Glutamatergic neuron (in vitro differentiated cells): Measurements from ENCODE around the gene MEIS1. TPM values are rescaled to one million over a fixed set of nuclear protein-coding genes. Genes with fewer than 3 reads are reported as not detected.

ENCODE experiments used
- DNase-seq: peaks from one replicate; pipeline ENCODE4 v3.0.0; 2022
- H3K27ac Mint-ChIP-seq: one replicate; pipeline ENCODE4 v1.8.0; 2020; ENCODE audit warnings: mild to moderate bottlenecking, mixed read lengths, inconsistent platforms; ENCODE audit not compliant: unreplicated experiment
- H3K27me3 Mint-ChIP-seq: one replicate; pipeline ENCODE4 v1.8.0; 2020; ENCODE audit warnings: mild to moderate bottlenecking, moderate library complexity, mixed read lengths, inconsistent platforms; ENCODE audit not compliant: unreplicated experiment
- H3K36me3 Mint-ChIP-seq: one replicate; pipeline ENCODE4 v1.8.0; 2020; ENCODE audit warnings: mild to moderate bottlenecking, mixed read lengths, inconsistent platforms; ENCODE audit not compliant: unreplicated experiment
- H3K4me1 Mint-ChIP-seq: one replicate; pipeline ENCODE4 v1.8.0; 2020; ENCODE audit warnings: mild to moderate bottlenecking, low read depth, mixed read lengths, inconsistent platforms; ENCODE audit not compliant: unreplicated experiment
- H3K4me3 Mint-ChIP-seq: one replicate; pipeline ENCODE4 v1.8.0; 2020; ENCODE audit warnings: mild to moderate bottlenecking, mixed read lengths, inconsistent platforms; ENCODE audit not compliant: unreplicated experiment
- H3K9me3 Mint-ChIP-seq: one replicate; pipeline ENCODE4 v1.8.0; 2020; ENCODE audit warnings: mild to moderate bottlenecking, moderate library complexity, mixed read lengths, inconsistent platforms; ENCODE audit not compliant: unreplicated experiment
- CTCF ChIP-seq: fragments of 200-600 bp; sonication (generic); IDR thresholded peaks from one replicate; pipeline ENCODE4 v1.5.0; 2021; ENCODE audit not compliant: partially characterized antibody, unreplicated experiment
- total RNA-seq: library from RNA; stranded (reverse); fragmentation: NEBNext Ultra II Directional; extraction: Animal tissue kit (Norgen Biotek cat#: 25700); gene quantifications from one replicate; pipeline ENCODE4 v1.2.1, GENCODE V29; 2021; ENCODE audit not compliant: unreplicated experiment

Gene MEIS1
- total RNA-seq, 1 donor from 2014 or later: 4.8 TPM

DNA sequence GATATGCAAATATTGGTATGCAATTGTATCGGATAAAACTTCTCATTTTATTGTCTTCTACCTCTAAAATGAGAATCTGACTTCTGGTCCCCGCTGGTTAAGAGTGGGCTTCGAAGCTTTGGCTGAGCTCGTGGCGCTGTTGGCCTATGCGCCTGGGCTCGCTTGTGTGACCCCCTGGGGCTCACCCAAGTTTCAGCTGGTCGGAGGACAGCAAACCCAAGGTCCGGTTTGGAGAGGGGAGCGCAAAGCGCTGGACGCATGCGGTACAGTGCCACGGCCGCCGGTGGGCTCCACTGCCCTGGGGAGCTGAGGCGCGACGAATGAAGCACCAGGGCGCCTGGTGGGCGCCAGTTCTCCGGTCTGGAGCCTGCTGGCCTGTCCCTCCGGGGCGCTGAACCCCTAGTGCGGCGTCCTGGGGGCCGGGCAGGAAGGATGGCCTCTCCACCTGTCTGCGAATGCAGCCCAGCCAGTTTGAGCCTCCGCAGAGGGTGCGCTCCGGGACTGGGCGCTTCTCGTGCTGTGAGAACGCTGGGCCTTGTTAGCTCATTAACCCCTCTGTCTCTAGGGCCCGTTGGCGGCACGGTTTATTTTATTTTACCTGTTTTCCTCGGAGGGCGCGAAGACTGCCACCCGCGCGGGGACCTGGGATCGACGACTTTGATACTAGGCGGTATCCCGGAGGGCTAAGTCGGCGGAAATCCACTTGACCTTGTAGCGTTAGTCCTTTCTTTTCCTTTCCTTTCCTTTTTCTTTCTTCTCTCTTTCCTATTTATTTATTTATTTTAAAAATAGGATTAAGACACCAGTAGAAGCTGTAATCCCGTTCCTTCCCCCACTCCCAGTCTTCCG is 10.4 kb downstream of the MEIS1 start:
- Mint-ChIP-seq H3K27me3 (peaks cover 32% of the 10 kb centered on the region), H3K4me1 (peaks cover 5% of the 10 kb centered on the region), H3K4me3 (peak overlapping the region; percentile 76), H3K36me3 (no peaks in the 10 kb centered on the region), H3K27ac (no peak overlapping the region), H3K9me3 (peaks cover 4% of the 10 kb centered on the region)
- peak; percentile 51 for DNase-seq
- TF ChIP-seq CTCF: no peak

DNA sequence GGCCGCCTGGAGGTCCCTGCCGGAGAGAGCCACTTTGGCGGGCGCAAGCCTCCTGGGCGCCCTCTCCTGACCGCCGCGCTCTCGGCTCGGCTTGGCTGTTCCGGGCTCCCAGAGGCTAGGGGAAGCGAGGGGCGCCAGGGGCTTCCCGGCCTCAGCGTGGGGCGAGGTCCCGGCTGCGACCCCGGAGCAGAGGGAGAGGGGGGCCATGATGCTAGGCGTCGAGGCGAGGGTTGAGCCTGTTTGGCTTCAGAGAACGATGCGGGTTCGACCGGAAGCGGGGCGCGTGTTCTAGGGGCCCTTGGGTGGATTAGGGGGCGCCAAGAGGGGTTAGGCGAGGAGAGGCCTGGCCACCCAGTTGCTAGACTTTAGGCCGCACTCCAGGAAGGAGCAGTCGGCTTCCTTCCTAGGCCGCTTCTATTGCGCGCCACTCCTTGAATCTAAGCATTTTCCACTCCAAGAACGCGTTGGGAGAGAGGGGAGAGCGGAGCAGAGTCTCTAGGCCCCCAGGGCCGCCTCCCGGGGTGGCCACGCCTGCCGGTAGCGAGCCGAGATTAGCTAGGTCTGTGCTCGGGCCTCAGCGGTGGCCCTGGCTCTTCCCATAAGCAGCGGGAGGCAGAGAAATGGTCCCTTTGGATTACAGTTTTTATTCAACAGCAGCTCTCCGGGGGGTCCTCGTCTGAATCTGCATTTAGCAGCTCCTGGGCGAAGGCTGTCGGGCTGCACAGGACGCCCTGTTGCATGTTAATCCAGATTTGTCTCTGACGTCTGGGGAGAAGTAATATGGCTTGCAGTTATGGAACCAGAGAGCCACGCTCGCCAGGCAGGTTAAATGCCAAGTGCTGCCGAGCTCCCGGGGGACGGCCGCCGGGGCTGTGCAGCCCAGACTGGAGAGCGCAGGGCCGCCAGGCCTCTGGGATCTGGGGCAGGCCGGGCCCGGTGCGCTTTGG is 11.3 kb downstream of the MEIS1 start:
- Mint-ChIP-seq H3K4me3 (peak overlapping the region; percentile 72), H3K9me3 (peaks cover 3% of the 10 kb centered on the region), H3K27ac (no peak overlapping the region), H3K4me1 (peaks cover 3% of the 10 kb centered on the region), H3K36me3 (no peaks in the 10 kb centered on the region), H3K27me3 (peaks cover 25% of the 10 kb centered on the region)
- TF ChIP-seq CTCF: no peak
- DNase-seq: peak; percentile 69

GRCh38 chr2:66446941-66447340 is 12.0 kb downstream of the MEIS1 start:
- Mint-ChIP-seq H3K27ac (no peak overlapping the region), H3K4me3 (peak overlapping the region; percentile 72), H3K36me3 (no peaks in the 10 kb centered on the region), H3K27me3 (peaks cover 18% of the 10 kb centered on the region), H3K9me3 (peaks cover 3% of the 10 kb centered on the region), H3K4me1 (peaks cover 3% of the 10 kb centered on the region)
- TF ChIP-seq CTCF: no peak
- DNase-seq: no peak

GRCh38 chr2:66447677-66448076 is 12.8 kb downstream of the MEIS1 start:
- H3K4me1 Mint-ChIP-seq: peaks cover 3% of the 10 kb centered on the region
- no peaks in the 10 kb centered on the region for H3K36me3 Mint-ChIP-seq
- peaks cover 16% of the 10 kb centered on the region for H3K27me3 Mint-ChIP-seq
- DNase-seq: no peak
- H3K27ac Mint-ChIP-seq: no peak overlapping the region
- no peak overlapping the region for H3K4me3 Mint-ChIP-seq
- TF ChIP-seq CTCF: no peak
- peaks cover 1% of the 10 kb centered on the region for H3K9me3 Mint-ChIP-seq
